PC-9 (cell line): ENCODE data around the gene GPR52. TPM values are rescaled to one million over a fixed set of nuclear protein-coding genes. Genes with fewer than 3 reads are reported as not detected.

Experiments used
- BruUV-seq: library from RNA; stranded (reverse); fragments of 400-500 nt; replicated peaks from 2 replicates; lab custom pipeline; 2021; lab: Mats Ljungman, UMichigan
- CTCF ChIA-PET: fragments of 300-600 bp; sonication (Branson Sonifier 250); formaldehyde crosslinking; loops from one replicate; lab custom pipeline; 2022; ENCODE audit warnings: antibody characterized with exemption; lab: Charles Lee
- POLR2A ChIA-PET: fragments of 300-600 bp; sonication (Branson Sonifier 250); formaldehyde crosslinking; loops from one replicate; lab custom pipeline; 2022; ENCODE audit warnings: antibody characterized with exemption; ENCODE audit not compliant: unreplicated experiment; lab: Charles Lee
- DNase-seq, 2 experiments: peaks; one replicate each; pipeline versions ENCODE4 v3.0.0 to v3.0.0-alpha.2; 2015 to 2022; ENCODE audit warnings: mixed read lengths in 1 of 2
- H2AFZ ChIP-seq: fragments of 200-600 bp; sonication (generic); 2 replicates; pipeline ENCODE4 v1.8.1; 2017; ENCODE audit warnings: antibody characterized with exemption
- H3F3A ChIP-seq: fragments of 200-600 bp; sonication (generic); 2 replicates; pipeline ENCODE4 v1.8.1; 2017; ENCODE audit warnings: antibody characterized with exemption, mild to moderate bottlenecking, low read depth; ENCODE audit not compliant: insufficient read depth
- H3K27ac ChIP-seq: fragments of 200-600 bp; sonication (generic); 2 replicates; pipeline ENCODE4 v1.6.1; 2016; ENCODE audit warnings: mixed run types
- H3K27me3 ChIP-seq: fragments of 200-600 bp; sonication (generic); 2 replicates; pipeline ENCODE4 v1.6.1; 2016; ENCODE audit warnings: low read depth, mixed run types; ENCODE audit not compliant: insufficient read depth
- H3K36me3 ChIP-seq: fragments of 200-600 bp; sonication (generic); 2 replicates; pipeline ENCODE4 v1.6.1; 2016; ENCODE audit warnings: low read depth, mixed run types
- H3K4me1 ChIP-seq: fragments of 200-600 bp; sonication (generic); replicated peaks from 2 replicates; pipeline ENCODE4 v1.6.1; 2016; ENCODE audit warnings: mixed run types; ENCODE audit not compliant: insufficient read depth
- H3K4me2 ChIP-seq: fragments of 200-600 bp; sonication (generic); 2 replicates; pipeline ENCODE4 v1.6.1; 2017; ENCODE audit warnings: mixed run types
- H3K4me3 ChIP-seq: fragments of 200-600 bp; sonication (generic); 2 replicates; pipeline ENCODE4 v1.6.1; 2016; ENCODE audit warnings: mixed run types
- H3K79me2 ChIP-seq: fragments of 200-600 bp; sonication (generic); 2 replicates; pipeline ENCODE4 v1.6.1; 2017; ENCODE audit warnings: low read depth, mixed run types
- H3K9me2 ChIP-seq: fragments of 200-600 bp; sonication (generic); 2 replicates; pipeline ENCODE4 v1.8.1; 2017; ENCODE audit warnings: mild to moderate bottlenecking; ENCODE audit not compliant: insufficient read depth
- H3K9me3 ChIP-seq: fragments of 200-600 bp; sonication (generic); 2 replicates; pipeline ENCODE4 v1.8.1; 2016; ENCODE audit warnings: low read depth; ENCODE audit not compliant: insufficient read depth
- H4K20me1 ChIP-seq: fragments of 200-600 bp; sonication (generic); 2 replicates; pipeline ENCODE4 v1.8.1; 2017; ENCODE audit not compliant: insufficient read depth
- EZH2 ChIP-seq: fragments of 200-600 bp; sonication (generic); IDR thresholded peaks from 2 replicates; pipeline ENCODE4 v1.8.0; 2017; ENCODE audit warnings: antibody characterized with exemption, low read depth
- intact Hi-C: fragments of 100-400 bp; cut with micrococcal nuclease; formaldehyde crosslinking; loops from one replicate; pipeline ENCODE4 v1.10.0; 2022; ENCODE audit not compliant: unreplicated experiment
- total RNA-seq: library from RNA; stranded (reverse); gene quantifications from 2 replicates; pipeline ENCODE4 v1.2.3, GENCODE V29; 2021
- TF ChIP-seq, protein P1 (sequence below): fragments of 200-600 bp; sonication (generic); conservative IDR thresholded peaks from 2 replicates; pipeline ENCODE4 v1.6.1; 2017; ENCODE audit warnings: mixed run types, antibody characterized with exemption, mild to moderate bottlenecking, moderate library complexity

The GPR52 gene
- total RNA-seq, 1 experiment from 2014 or later: 0.55 TPM

DNA sequence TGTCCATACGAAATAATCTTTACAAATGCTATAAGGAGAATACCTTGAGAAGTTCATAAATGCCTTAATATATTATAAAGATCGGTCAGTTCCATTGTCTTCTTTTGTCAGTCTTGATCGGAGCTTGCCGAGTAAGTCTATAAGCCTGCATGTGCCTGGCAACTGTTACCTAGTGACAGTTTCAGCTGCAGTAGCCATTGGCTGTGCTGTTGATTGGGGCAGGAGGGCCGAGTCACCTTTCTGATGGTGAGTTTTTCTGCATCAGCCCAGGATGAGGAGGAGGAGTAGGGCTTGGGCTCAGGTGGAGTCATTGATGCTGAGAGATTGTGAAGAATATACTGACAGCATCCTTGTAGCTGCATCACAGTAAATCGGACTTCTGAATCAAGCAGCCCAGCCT is 1.9 kb upstream of the GPR52 start:
- no TSS peak for BruUV-seq
- TF ChIP-seq, protein P1, sequence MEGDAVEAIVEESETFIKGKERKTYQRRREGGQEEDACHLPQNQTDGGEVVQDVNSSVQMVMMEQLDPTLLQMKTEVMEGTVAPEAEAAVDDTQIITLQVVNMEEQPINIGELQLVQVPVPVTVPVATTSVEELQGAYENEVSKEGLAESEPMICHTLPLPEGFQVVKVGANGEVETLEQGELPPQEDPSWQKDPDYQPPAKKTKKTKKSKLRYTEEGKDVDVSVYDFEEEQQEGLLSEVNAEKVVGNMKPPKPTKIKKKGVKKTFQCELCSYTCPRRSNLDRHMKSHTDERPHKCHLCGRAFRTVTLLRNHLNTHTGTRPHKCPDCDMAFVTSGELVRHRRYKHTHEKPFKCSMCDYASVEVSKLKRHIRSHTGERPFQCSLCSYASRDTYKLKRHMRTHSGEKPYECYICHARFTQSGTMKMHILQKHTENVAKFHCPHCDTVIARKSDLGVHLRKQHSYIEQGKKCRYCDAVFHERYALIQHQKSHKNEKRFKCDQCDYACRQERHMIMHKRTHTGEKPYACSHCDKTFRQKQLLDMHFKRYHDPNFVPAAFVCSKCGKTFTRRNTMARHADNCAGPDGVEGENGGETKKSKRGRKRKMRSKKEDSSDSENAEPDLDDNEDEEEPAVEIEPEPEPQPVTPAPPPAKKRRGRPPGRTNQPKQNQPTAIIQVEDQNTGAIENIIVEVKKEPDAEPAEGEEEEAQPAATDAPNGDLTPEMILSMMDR: no peak
- no peak for TF ChIP-seq EZH2
- intact Hi-C loops: no loop called here
- H3K4me3 ChIP-seq: no peak overlapping the region
- CTCF ChIA-PET: no interaction called here
- H3K79me2 ChIP-seq: no peaks in the 10 kb centered on the region
- H2AFZ ChIP-seq: no peak overlapping the region
- H3K9me3 ChIP-seq: no peaks in the 10 kb centered on the region
- no peaks in the 10 kb centered on the region for H3F3A ChIP-seq
- no peaks in the 10 kb centered on the region for H3K27me3 ChIP-seq
- no peak overlapping the region for H3K4me2 ChIP-seq
- POLR2A ChIA-PET: no interaction called here
- H3K4me1 ChIP-seq: no peaks in the 10 kb centered on the region
- no peaks in the 10 kb centered on the region for H3K9me2 ChIP-seq
- DNase-seq: no peak
- H3K27ac ChIP-seq: no peak overlapping the region
- no peaks in the 10 kb centered on the region for H3K36me3 ChIP-seq
- H4K20me1 ChIP-seq: no peaks in the 10 kb centered on the region

DNA sequence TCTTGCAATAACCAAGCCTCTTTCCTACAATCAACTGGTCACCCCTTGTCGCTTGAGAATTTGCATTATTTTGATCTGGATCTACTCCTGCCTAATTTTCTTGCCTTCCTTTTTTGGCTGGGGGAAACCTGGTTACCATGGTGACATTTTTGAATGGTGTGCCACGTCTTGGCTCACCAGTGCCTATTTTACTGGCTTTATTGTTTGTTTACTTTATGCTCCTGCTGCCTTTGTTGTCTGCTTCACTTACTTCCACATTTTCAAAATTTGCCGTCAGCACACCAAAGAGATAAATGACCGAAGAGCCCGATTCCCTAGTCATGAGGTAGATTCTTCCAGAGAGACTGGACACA is 743 bp downstream of the GPR52 start:
- POLR2A ChIA-PET: no interaction called here
- CTCF ChIA-PET: no interaction called here
- BruUV-seq: no TSS peak

DNA sequence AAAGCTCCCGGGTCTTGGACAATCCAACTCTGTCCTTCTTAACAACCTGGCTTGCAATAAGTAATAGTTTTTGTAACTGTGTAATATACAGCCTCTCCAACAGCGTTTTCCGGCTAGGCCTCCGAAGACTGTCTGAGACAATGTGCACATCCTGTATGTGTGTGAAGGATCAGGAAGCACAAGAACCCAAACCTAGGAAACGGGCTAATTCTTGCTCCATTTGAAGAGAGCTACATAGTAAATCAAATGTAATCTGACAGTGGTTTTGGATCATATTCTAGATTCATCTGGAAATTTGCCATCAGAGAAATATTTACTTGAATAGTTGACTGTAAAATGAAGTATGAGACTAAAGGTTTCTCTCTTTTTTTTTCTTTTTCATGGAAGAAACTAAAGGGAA is 1.2 kb downstream of the GPR52 start:
- no TSS peak for BruUV-seq
- H2AFZ ChIP-seq: no peak overlapping the region
- no peaks in the 10 kb centered on the region for H3K9me3 ChIP-seq
- H3K79me2 ChIP-seq: no peaks in the 10 kb centered on the region
- no peaks in the 10 kb centered on the region for H3F3A ChIP-seq
- H3K27ac ChIP-seq: no peak overlapping the region
- no peaks in the 10 kb centered on the region for H4K20me1 ChIP-seq
- ChIA-PET CTCF (no interaction called here), POLR2A (no interaction called here)
- no peak for TF ChIP-seq EZH2
- TF ChIP-seq, protein P1: no peak
- intact Hi-C loops: no loop called here
- H3K4me1 ChIP-seq: no peaks in the 10 kb centered on the region
- H3K36me3 ChIP-seq: no peaks in the 10 kb centered on the region
- 0 out of 2 replicates have a peak, but pooled peaks cover 3% of the 10 kb centered on the region for H3K9me2 ChIP-seq
- H3K4me3 ChIP-seq: no peak overlapping the region
- no peak for DNase-seq
- H3K4me2 ChIP-seq: no peak overlapping the region
- no peaks in the 10 kb centered on the region for H3K27me3 ChIP-seq

More for the DNA sequence above, 743 bp downstream of the GPR52 start:
- H3K9me3 ChIP-seq: no peaks in the 10 kb centered on the region
- H3K9me2 ChIP-seq: 0 out of 2 replicates have a peak, but pooled peaks cover 3% of the 10 kb centered on the region
- H3K27ac ChIP-seq: no peak overlapping the region
- no peaks in the 10 kb centered on the region for H3K27me3 ChIP-seq
- no peaks in the 10 kb centered on the region for H3F3A ChIP-seq
- no peak overlapping the region for H2AFZ ChIP-seq
- no peak for DNase-seq
- no peaks in the 10 kb centered on the region for H3K4me1 ChIP-seq
- no peaks in the 10 kb centered on the region for H4K20me1 ChIP-seq
- H3K4me2 ChIP-seq: no peak overlapping the region
- intact Hi-C loops: no loop called here
- H3K79me2 ChIP-seq: no peaks in the 10 kb centered on the region
- no peak for TF ChIP-seq EZH2
- TF ChIP-seq, protein P1: no peak
- no peaks in the 10 kb centered on the region for H3K36me3 ChIP-seq
- H3K4me3 ChIP-seq: no peak overlapping the region
